GM23248 (cell line): Measurements from ENCODE around the gene TMEM156.

Source experiments
- EZH2 ChIP-seq: fragments of 200-600 bp; sonication (generic); IDR thresholded peaks from 2 replicates; pipeline ENCODE4 v1.6.1; 2018; ENCODE audit warnings: antibody characterized with exemption, mild to moderate bottlenecking; ENCODE audit not compliant: insufficient read depth, poor library complexity, severe bottlenecking
- EZH2phosphoT487 ChIP-seq: fragments of 200-600 bp; sonication (generic); IDR thresholded peaks from 2 replicates; pipeline ENCODE4 v1.6.1; 2018; ENCODE audit warnings: antibody characterized with exemption, moderate library complexity, mild to moderate bottlenecking, low read depth; ENCODE audit not compliant: insufficient read depth

DNA sequence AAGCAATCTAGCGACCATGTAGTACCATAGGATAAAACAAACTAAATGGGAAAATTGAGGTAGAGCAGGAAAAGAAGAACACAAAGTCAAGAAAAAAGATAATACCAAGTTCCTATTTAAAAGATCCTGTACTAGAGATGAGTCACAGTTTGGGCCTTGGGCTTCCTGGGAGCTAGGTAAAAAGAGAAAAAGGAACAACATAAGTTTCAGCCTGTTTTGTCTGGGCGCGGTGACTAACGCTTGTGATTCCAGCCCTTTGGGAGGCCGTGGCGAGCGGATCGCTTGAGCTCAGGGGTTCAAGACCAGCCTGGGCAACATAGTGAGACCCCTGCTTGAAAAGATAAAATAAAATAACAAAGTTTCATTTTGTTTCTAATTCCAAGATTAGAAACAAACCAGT lies 14.0 kb upstream of the TMEM156 start:
- TF ChIP-seq EZH2 (no peak), EZH2phosphoT487 (no peak)
